HepG2 (cell line): ENCODE data around the gene KRTAP12-4. TPM values are rescaled to one million over a fixed set of nuclear protein-coding genes. Genes with fewer than 3 reads are reported as not detected.

Experiments
- ATF6 ChIP-seq: sonication (generic); formaldehyde crosslinking; conservative IDR thresholded peaks from 2 replicates; pipeline ENCODE4 v1.4.0; 2020; ENCODE audit warnings: missing genetic modification reagents
- DZIP1 ChIP-seq: sonication (generic); formaldehyde crosslinking; IDR thresholded peaks from 2 replicates; pipeline ENCODE4 v1.5.0; 2020; ENCODE audit warnings: mild to moderate bottlenecking, missing genetic modification reagents
- GABPA ChIP-seq, 2 experiments: IDR thresholded peaks; 2 replicates each; pipeline ENCODE4 v1.6.1; 2011 to 2016; ENCODE audit warnings: low read depth in 2 of 2, low read length in 1 of 2, missing biosample characterization in 1 of 2, missing genetic modification characterization in 1 of 2
- HMG20B ChIP-seq: conservative IDR thresholded peaks from 2 replicates; pipeline ENCODE4 v1.6.1; 2016; ENCODE audit warnings: missing genetic modification reagents, missing compliant biosample characterization
- KLF13 ChIP-seq: sonication (generic); formaldehyde crosslinking; IDR thresholded peaks from 2 replicates; pipeline ENCODE4 v1.4.0; 2020; ENCODE audit warnings: mild to moderate bottlenecking, missing genetic modification reagents
- PAX8 ChIP-seq: sonication (generic); formaldehyde crosslinking; IDR thresholded peaks from 2 replicates; pipeline ENCODE4 v1.8.0; 2022; ENCODE audit warnings: mild to moderate bottlenecking, missing genetic modification reagents, borderline replicate concordance
- POLR2G ChIP-seq: fragments of 200-400 bp; formaldehyde crosslinking; IDR thresholded peaks from 2 replicates; pipeline ENCODE4 v1.6.1; 2018; ENCODE audit warnings: mild to moderate bottlenecking, low read depth, low read length, moderate library complexity
- RORA ChIP-seq: sonication (generic); formaldehyde crosslinking; IDR thresholded peaks from 2 replicates; pipeline ENCODE4 v1.5.0; 2020; ENCODE audit warnings: mild to moderate bottlenecking, missing genetic modification reagents, moderate library complexity
- SCMH1 ChIP-seq: sonication (generic); formaldehyde crosslinking; IDR thresholded peaks from 2 replicates; pipeline ENCODE4 v1.9.0; 2021; ENCODE audit warnings: missing genetic modification reagents, mild to moderate bottlenecking, borderline replicate concordance
- XRCC5 ChIP-seq: fragments of 200-400 bp; formaldehyde crosslinking; optimal IDR thresholded peaks from 2 replicates; pipeline ENCODE3; 2017; ENCODE audit warnings: mild to moderate bottlenecking, low read length
- ZBTB10 ChIP-seq: sonication (generic); formaldehyde crosslinking; IDR thresholded peaks from 2 replicates; pipeline ENCODE4 v1.4.0; 2020; ENCODE audit warnings: missing genetic modification reagents, borderline replicate concordance
- ZFP62 ChIP-seq: sonication (generic); formaldehyde crosslinking; IDR thresholded peaks from 2 replicates; pipeline ENCODE4 v1.4.0; 2020; ENCODE audit warnings: missing genetic modification reagents
- ZNF136 ChIP-seq: sonication (generic); formaldehyde crosslinking; IDR thresholded peaks from 2 replicates; pipeline ENCODE4 v1.8.1; 2022; ENCODE audit warnings: low read depth, mild to moderate bottlenecking, moderate library complexity, missing genetic modification reagents
- ZNF34 ChIP-seq: sonication (generic); formaldehyde crosslinking; IDR thresholded peaks from 2 replicates; pipeline ENCODE4 v1.4.0; 2020; ENCODE audit warnings: mild to moderate bottlenecking, missing genetic modification reagents, borderline replicate concordance
- ZNF570 ChIP-seq: sonication (generic); formaldehyde crosslinking; IDR thresholded peaks from 2 replicates; pipeline ENCODE4 v1.4.0; 2020; ENCODE audit warnings: mild to moderate bottlenecking, missing genetic modification reagents, borderline replicate concordance
- ZNF639 ChIP-seq: conservative IDR thresholded peaks from 2 replicates; pipeline ENCODE4 v1.6.1; 2018; ENCODE audit warnings: missing genetic modification reagents
- ZNF691 ChIP-seq: sonication (generic); formaldehyde crosslinking; IDR thresholded peaks from 2 replicates; pipeline ENCODE4 v1.4.0; 2020; ENCODE audit warnings: missing genetic modification reagents, low read depth, mild to moderate bottlenecking, borderline replicate concordance
- ZNF782 ChIP-seq: sonication (generic); formaldehyde crosslinking; IDR thresholded peaks from 2 replicates; pipeline ENCODE4 v1.4.0; 2020; ENCODE audit warnings: missing genetic modification reagents, mild to moderate bottlenecking, borderline replicate concordance
- polyA plus RNA-seq, 8 experiments: library from polyadenylated mRNA; depleted of rRNA in 3 of 8; stranded (reverse) in 7 of 8; unstranded in 1 of 8; fragments of >200 nt; fragmentation: Illumina TruSeq in 4 of 8; extraction: Trizol in 4 of 8; gene quantifications; 2 replicates each; pipeline versions ENCODE4 v1.2.1 to v1.2.3, GENCODE V29; 2011 to 2016; ENCODE audit warnings: low read depth in 4 of 8, missing spikeins in 1 of 8, mixed read lengths in 1 of 8; ENCODE audit not compliant: insufficient read depth in 1 of 8
- total RNA-seq, 5 experiments: library from RNA; depleted of rRNA; stranded (reverse); fragments of >200 nt; fragmentation: Illumina TruSeq; extraction: Trizol; gene quantifications; 2 replicates each; pipeline ENCODE4 v1.2.3, GENCODE V29; 2016; ENCODE audit warnings: low read depth in 1 of 5

KRTAP12-4 gene
- total and polyA plus RNA-seq, 2 of the 13 experiments (the other 11 are each of a cell fraction or from before 2014, with no cell fraction given) = not detected

- TF ChIP-seq XRCC5 (no peak), SCMH1 (CRISPR knock-in tag) (no peak), POLR2G (no peak), PAX8 (CRISPR knock-in tag) (no peak), ZNF691 (CRISPR knock-in tag) (peak; percentile 39; the same call in 1 of the 2 replicates), ZNF570 (CRISPR knock-in tag) (no peak), HMG20B (CRISPR knock-in tag) (no peak), ZFP62 (CRISPR knock-in tag) (no peak), RORA (no peak), DZIP1 (CRISPR knock-in tag) (no peak), ATF6 (CRISPR knock-in tag) (no peak), ZBTB10 (CRISPR knock-in tag) (peak; percentile 86), ZNF639 (CRISPR knock-in tag) (no peak), ZNF34 (CRISPR knock-in tag) (no peak), GABPA (IDR thresholded peaks at IDR 0.05; ENCODE audit: low read depth, low read length) (no peak), GABPA (CRISPR knock-in tag; IDR thresholded peaks at IDR 0.05; ENCODE audit: low read depth) (no peak), ZNF782 (CRISPR knock-in tag) (no peak), ZNF136 (CRISPR knock-in tag) (no peak), KLF13 (no peak)
These were observed 45.9 kb upstream of the KRTAP12-4 start (continued) for GRCh38 chr21:44700101-44701022.
